Calu3 (cell line): Measurements from ENCODE around the gene FAM9B. TPM values are rescaled to one million over a fixed set of nuclear protein-coding genes. Genes with fewer than 3 reads are reported as not detected.

Experiments used
- BruUV-seq: library from RNA; stranded (reverse); fragments of 400-500 nt; replicated peaks from 2 replicates; lab custom pipeline; 2021; lab: Mats Ljungman, UMichigan
- CTCF ChIA-PET: fragments of 300-600 bp; sonication (Branson Sonifier 250); formaldehyde crosslinking; loops from one replicate; lab custom pipeline; 2022; ENCODE audit warnings: antibody characterized with exemption; lab: Charles Lee
- DNase-seq: peaks from one replicate; pipeline ENCODE4 v3.0.0; 2022
- H3K27ac Mint-ChIP-seq: one replicate; pipeline ENCODE4 v1.8.0; 2022; ENCODE audit warnings: mixed read lengths; ENCODE audit not compliant: unreplicated experiment
- H3K27me3 Mint-ChIP-seq: one replicate; pipeline ENCODE4 v1.8.0; 2022; ENCODE audit warnings: mixed read lengths; ENCODE audit not compliant: unreplicated experiment
- H3K36me3 Mint-ChIP-seq: one replicate; pipeline ENCODE4 v1.8.0; 2022; ENCODE audit warnings: mild to moderate bottlenecking, moderate library complexity, mixed read lengths; ENCODE audit not compliant: insufficient read depth, unreplicated experiment
- H3K4me1 Mint-ChIP-seq: one replicate; pipeline ENCODE4 v1.8.0; 2022; ENCODE audit warnings: mild to moderate bottlenecking, low read depth, mixed read lengths; ENCODE audit not compliant: unreplicated experiment
- H3K4me3 Mint-ChIP-seq: one replicate; pipeline ENCODE4 v1.8.0; 2022; ENCODE audit warnings: mild to moderate bottlenecking, low read depth, moderate library complexity, mixed read lengths; ENCODE audit not compliant: unreplicated experiment
- H3K9me3 Mint-ChIP-seq: one replicate; pipeline ENCODE4 v1.8.0; 2022; ENCODE audit warnings: low read depth, mixed read lengths; ENCODE audit not compliant: unreplicated experiment
- CTCF ChIP-seq: fragments of 200-600 bp; IDR thresholded peaks from one replicate; pipeline ENCODE4 v1.8.0; 2022; ENCODE audit warnings: antibody characterized with exemption; ENCODE audit not compliant: unreplicated experiment
- intact Hi-C: fragments of 100-400 bp; cut with micrococcal nuclease; formaldehyde crosslinking; loops from one replicate; pipeline ENCODE4 v1.10.0; 2022; ENCODE audit not compliant: unreplicated experiment
- total RNA-seq: library from RNA; stranded (reverse); gene quantifications from 2 replicates; pipeline ENCODE4 v1.2.3, GENCODE V29; 2022

The FAM9B gene
- total RNA-seq, 1 experiment from 2014 or later, result 0.40 TPM

DNA sequence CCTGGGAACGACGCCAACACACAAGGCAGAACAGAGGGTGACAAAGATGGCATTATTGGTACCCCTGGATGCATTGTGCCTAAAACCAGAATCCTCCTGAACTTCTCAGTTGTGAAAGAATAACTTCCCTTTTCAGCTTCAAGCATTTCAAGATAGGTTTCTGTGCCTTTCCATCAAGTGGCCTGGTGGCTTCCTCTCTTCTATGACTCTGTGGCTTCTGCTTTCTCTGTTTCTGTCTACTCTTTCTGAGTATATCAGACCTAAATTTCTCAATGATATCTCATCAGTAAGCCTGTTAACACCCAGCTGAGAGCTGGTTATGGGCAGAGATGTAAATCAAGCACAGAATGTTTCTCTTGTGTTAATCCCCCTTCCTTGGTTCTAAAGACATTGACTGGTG, 21.4 kb upstream of the FAM9B start:
- TF ChIP-seq CTCF, result no peak
- BruUV-seq, result no TSS peak
- Mint-ChIP-seq H3K4me3 (no peak overlapping the region), H3K36me3 (no peaks in the 10 kb centered on the region), H3K27ac (no peak overlapping the region), H3K9me3 (no peaks in the 10 kb centered on the region), H3K4me1 (no peaks in the 10 kb centered on the region), H3K27me3 (no peaks in the 10 kb centered on the region)
- intact Hi-C loops, result no loop called here
- no peak for DNase-seq
- CTCF ChIA-PET, result no interaction called here

DNA sequence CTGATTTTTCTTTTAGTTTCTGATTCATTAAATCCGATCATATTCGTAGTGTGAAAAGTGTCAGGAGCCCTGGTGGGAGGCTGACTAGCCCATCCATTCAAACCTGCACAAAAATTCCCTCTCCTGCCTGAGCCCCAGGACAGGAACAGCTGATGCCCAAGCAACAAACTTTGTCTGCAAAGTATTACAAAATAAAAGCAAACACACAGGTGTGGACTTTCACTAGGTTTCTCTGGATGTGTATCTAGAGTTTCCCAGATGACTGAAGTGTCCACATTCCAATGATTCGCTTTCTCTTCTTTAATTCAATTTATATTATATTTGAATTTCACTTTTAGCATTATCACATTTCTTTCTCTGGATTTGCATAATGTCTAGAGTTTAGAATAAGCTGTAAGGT, 18.2 kb upstream of the FAM9B start:
- Mint-ChIP-seq H3K4me1 (no peaks in the 10 kb centered on the region), H3K27me3 (no peaks in the 10 kb centered on the region), H3K36me3 (no peaks in the 10 kb centered on the region), H3K27ac (no peak overlapping the region), H3K4me3 (no peak overlapping the region), H3K9me3 (no peaks in the 10 kb centered on the region)
- no peak for TF ChIP-seq CTCF
- CTCF ChIA-PET, result no interaction called here
- intact Hi-C loops, result no loop called here
- DNase-seq, result no peak
- BruUV-seq, result no TSS peak

GRCh38 chrX:9050331-9050730, 16.4 kb upstream of the FAM9B start:
- no peak for DNase-seq
- H3K36me3 Mint-ChIP-seq, result no peaks in the 10 kb centered on the region

GRCh38 chrX:9048801-9049200, 14.9 kb upstream of the FAM9B start:
- no peaks in the 10 kb centered on the region for H3K4me1 Mint-ChIP-seq
- TF ChIP-seq CTCF, result no peak
- H3K9me3 Mint-ChIP-seq, result no peaks in the 10 kb centered on the region
- H3K4me3 Mint-ChIP-seq, result no peak overlapping the region
- no peak for DNase-seq
- no TSS peak for BruUV-seq
- no peaks in the 10 kb centered on the region for H3K27me3 Mint-ChIP-seq
- H3K36me3 Mint-ChIP-seq, result no peaks in the 10 kb centered on the region
- CTCF ChIA-PET, result no interaction called here
- intact Hi-C loops, result no loop called here
- no peak overlapping the region for H3K27ac Mint-ChIP-seq

More at GRCh38 chrX:9050331-9050730, 16.4 kb upstream of the FAM9B start:
- no peak for TF ChIP-seq CTCF
- H3K4me1 Mint-ChIP-seq, result no peaks in the 10 kb centered on the region
- CTCF ChIA-PET, result no interaction called here
- H3K9me3 Mint-ChIP-seq, result no peaks in the 10 kb centered on the region
- H3K27ac Mint-ChIP-seq, result no peak overlapping the region
- H3K27me3 Mint-ChIP-seq, result no peaks in the 10 kb centered on the region
- intact Hi-C loops, result no loop called here
- H3K4me3 Mint-ChIP-seq, result no peak overlapping the region
- no TSS peak for BruUV-seq
